DMS53 treated with DMSO at 0.1 percent for 48 hours (cell line): ENCODE measurements around the gene OR1D5.
"Not testable (repeated sequence)": the region's sequence is repeated elsewhere in the genome, so short reads cannot be mapped to it uniquely, and the experiment has no call there.

Source experiments
- DNase-seq: peaks from one replicate; lab custom pipeline; 2025; ENCODE audit not compliant: unreplicated experiment; lab: John Stamatoyannopoulos, UW

Gene OR1D5

GRCh38 chr17:3032258-3033247 is 30.9 kb downstream of the OR1D5 start:
- DNase-seq, result no peak

DNA sequence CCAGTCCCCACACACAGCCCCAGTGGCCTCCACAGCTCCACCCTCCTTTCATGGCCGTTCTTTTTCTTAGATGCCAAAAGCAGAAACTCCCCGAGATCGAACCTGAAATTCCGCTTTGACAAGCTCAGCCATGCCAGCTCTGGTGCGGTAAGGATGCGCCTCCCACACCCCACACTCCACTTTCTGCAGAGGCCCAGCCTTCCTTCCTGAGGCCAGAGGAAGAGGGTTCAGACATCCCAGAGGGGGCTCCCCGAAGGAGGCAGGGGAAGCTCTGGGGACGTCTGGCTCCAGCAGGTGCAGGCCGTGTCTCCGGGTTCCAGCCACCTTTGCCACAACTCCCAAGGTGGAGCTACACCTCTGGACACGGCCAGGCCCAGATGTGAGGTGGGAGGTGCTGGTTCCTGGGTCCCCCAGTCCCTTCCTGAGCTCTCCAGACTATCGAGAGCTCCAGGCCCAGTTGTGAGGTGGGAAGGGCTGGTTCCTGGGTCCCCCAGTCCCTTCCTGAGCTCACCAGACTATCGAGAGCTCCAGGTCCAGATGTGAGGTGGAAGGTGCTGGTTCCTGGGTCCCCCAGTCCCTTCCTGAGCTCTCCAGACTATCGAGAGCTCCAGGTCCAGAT is 32.4 kb downstream of the OR1D5 start:
- not testable (repeated sequence) for DNase-seq

DNA sequence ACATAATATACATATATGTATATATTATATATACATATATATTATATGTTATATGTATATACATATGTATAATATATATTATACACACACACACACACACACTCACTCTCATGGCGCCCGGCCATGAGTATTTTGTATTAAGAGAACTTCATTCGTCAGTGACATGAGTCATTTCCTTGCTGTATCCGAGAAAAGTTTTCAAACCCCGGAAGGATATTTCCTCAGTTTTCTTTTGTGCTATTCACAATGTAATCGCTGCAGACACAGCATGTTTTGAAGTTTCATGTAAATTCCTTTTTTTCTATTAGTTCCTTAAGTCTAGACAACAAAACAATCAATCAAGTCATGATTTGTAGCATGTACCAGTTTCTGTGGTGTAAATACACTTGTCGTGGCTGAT is 33.3 kb downstream of the OR1D5 start:
- no peak for DNase-seq

DNA sequence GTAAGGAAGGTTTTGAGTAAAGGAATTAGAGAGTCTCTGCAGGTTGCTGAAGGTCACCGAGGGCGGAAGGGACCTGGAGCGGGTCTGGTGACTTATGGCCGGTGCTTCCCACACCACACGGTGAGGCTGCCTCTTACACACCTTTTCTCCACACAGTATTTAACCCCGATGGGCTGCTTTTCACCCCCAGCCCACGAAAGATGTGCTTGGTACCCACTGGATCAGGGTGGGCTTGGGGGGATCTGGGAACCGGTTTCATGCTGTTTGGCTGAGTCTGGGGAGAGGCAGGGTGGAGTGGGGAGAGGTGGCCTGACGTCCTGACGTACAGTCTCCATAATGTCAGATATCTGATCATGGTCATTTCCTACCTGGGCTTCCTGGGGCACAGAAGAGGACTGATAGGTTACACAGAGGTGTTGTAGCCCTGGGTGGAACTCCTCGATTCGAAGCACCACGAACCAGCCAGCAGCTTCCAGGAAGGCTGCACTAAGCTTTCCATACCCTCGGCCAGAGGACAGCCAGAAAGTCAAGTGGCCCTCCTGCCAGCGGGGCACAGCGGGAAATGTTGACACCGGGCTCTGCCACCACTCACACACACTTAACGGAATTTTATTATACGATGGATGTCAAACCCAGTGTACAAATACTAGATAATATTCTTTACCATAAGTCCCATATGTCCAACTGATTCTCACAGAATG is 34.0 kb downstream of the OR1D5 start:
- no peak for DNase-seq

DNA sequence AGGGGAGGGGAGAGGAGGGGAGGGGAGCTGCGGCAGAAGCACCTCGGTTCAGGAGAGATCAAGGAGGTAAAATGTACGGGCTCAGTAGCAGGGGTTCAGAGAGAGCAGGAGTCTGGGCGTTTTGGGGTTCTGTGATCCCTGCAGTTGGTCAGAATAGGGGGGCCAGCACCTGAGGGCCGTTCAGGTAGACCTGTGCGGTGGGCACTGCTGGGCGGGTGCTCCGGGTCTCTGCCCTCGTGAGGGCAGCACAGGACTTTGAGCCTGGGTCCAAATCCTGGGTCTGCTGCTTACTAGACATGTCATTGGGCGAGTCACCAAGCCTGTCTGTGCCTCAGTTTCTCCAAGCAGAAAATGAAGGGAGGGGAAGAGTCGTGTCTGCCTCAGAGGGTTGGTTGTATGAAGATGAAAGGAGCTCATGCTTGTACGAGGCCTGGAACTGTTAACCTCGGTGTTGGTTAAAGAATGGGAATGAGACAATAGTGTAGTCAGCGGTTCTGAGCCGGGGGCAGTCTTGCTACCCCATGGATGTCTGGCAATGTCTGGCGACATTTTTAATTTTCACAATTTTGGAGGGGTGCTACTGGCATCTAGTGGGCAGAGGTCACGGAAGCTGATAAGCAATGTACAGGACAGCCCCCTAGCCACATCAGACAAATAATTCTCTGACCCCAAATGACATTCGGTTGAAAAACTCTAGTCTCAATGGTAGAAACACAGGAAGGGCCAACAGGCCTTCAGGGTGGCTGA is 35.4 kb downstream of the OR1D5 start:
- DNase-seq, result no peak

DNA sequence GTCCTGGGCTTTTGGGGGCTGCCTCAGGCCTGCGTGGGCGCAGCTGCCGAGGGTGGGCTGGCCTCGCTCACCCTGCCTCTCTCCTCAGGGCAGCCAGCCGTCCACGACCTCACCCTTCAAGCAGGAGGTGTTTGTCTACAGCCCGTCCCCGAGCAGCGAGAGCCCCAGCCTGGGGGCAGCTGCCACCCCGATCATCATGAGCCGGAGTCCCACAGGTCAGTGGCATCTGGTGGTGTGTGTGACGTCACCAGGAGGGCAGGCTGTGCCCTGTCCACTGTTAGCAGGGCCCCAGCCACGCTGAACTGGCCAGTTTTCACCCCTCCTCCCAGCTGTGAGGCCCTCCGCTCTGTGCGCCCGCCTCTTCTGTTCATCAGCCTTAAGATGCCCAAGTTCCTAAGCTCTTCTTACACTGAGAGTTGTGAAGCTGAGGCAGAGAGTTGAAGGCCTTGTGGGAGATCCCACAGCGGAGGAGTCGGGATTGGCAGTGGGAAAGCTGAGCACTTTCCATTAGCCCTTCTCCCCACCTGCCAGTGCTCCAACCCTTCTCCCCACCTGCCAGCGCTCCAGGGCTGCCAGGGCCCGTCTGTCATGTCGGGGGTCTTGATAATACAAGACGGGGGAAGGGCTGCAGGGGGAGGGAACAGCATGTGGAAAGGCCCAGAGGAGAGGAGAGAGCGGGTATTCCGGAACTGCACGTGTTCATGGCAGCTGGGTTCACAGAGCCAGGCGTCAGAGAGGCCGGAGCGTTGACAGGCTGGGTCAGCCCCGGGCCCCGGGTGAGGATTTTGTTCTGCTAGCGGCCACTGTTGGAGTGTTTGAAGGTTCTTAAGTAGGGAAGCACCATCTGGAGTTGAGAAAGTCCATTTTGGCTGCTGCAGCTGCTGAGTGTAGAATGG is 36.3 kb downstream of the OR1D5 start:
- no peak for DNase-seq

- DNase-seq, result no peak
Measured at GRCh38 chr17:3026125-3026855, 37.1 kb downstream of the OR1D5 start.

DNA sequence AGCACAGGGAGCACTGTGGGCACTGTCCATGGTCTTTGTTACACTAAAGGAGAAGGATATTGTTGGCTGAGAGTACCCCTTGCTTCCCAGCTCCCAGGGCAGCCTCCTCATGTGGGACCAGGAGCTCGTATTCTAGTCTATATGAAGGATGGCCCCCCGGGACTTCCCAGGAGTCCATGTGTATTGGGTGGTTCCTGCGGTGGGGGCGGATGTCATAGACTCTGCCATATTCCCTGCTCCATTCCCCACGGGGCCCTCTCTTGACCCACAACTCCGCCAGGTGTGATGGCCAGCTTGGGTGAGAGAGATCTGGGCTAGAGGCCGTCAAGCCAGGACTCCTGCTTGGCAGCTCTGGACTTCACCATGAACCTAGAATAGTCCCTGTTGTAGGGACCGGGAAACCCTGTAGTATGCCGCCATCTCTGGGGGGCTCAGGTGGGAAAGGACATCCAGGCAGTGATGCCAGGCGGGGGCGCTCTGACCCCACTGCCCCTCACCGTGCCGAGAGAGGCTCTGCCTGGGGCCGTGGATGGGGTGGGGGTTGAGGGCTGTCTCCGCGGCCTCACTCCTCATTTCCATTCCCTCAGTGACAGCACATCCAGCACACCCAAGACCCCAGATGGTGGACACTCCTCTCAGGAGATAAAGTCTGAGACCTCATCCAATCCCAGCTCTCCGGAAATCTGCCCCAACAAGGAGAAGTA is 37.8 kb downstream of the OR1D5 start:
- DNase-seq, result no peak

DNA sequence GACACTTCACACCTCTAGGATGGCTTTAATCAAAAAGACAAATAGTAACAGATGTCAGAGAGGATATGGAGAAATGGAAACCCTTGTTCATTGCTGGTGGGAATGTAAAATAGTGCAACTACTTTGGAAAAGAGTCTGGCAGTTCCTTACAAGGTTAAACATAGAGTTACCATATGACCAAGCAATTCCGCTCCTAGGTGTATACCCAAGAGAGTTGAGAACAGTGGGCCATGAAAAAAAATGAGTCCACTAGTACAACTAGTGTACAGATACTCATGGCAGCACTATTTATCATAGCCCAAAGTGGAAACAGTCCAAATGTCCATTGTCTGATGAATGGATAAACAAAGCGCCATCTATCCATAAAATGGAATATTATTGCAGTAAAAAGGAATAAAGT is 39.1 kb downstream of the OR1D5 start:
- DNase-seq, result no peak

DNA sequence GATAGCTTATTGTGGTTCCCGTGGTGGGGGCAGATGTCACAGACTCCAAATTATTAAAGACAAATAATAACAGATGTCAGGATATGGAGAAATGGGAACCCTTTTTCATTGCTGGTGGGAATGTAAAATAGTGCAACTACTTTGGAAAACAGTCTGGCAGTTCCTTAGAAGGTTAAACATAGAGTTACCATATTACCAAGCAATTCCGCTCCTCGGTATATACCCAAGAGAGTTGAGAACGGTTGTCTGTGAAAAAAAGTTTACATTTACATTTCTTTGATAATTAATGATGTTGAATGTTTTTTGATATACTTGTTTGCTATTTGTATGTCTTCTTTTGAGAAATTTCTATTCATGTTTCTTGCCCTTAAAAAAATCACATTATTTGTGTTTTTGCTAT is 41.2 kb downstream of the OR1D5 start:
- no peak for DNase-seq

- DNase-seq, result no peak
Measured at GRCh38 chr17:3020381-3020780, 43.0 kb downstream of the OR1D5 start.

GRCh38 chr17:3019761-3020160 is 43.6 kb downstream of the OR1D5 start:
- DNase-seq, result no peak

DNA sequence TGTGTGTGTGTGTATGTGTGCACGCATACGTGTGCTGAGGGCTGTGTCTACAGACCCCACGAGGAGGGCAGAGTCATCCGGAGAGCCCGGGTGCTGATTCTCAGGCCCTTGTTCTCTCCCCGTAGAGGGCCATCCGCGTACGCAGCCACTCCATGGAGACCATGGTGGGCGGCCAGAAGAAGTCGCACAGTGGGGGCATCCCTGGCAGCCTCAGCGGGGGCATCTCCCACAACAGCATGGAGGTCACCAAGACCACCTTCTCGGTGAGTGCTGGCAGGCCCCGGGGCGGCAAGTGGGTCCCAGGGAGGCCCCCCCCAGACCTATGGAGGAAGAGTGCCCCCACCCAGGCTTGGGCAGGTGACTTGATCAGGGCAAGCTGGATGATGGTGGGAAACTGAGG is 45.5 kb downstream of the OR1D5 start:
- DNase-seq, result no peak

DNA sequence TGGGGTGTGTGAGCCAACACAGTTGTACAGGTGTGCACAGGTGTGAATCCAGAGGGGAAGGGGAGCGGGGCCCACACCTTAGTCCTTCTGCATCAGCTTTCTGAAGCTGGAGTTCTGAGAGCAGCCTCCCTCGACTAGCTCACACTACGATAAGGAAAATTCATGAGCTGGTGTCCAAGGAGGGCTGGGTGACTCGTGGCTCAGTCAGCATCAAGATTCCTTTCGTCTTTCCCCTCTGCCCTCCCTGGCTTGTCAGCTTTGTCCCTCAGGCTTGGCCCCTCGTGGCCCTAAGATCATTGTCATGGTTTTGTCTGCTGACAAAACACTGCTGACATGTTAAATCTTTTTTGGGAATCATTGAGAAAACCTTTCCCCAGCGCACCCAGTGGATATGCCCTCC is 47.5 kb downstream of the OR1D5 start:
- no peak for DNase-seq

DNA sequence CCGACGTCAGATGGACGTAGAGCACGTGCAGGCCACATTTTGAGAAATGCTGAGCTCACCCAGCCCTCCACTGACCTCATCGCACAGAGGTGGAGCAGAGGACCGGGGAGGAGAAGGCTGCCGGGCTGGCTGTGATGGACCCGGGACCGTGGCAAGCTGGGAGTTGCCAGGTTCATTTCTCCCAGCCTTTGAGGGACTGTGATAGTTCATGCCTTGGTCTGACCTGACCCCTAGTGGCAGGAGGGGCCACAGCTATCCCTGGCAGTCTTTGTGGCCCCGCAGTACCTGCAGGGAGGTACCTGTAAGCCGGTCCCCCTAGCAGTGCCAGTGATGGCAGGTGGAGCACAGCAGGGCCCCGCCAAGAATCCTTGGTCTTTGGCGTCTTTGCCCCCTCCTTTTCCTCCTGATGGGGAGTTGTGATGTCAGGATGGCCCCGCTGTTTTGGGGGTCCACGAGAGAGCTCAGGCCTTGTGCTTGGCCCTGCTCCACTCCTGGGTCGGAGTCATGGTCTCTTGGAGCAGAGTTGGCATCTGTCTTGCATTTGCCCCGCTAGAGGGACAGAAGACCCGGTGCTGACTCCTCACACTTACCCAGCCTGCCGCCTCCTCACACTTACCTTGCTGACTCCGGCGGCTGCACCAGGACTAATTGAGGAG is 50.4 kb downstream of the OR1D5 start:
- DNase-seq, result no peak
